Mammary epithelial cell (primary cell): Measurements from ENCODE around the gene CBLL1.

Experiments used
- CTCF ChIP-seq, 2 donors: IDR thresholded peaks in 1 of 2; conservative IDR thresholded peaks in 1 of 2; 2 replicates each; pipeline ENCODE4 v1.5.1; 2011 to 2012; ENCODE audit warnings: inconsistent platforms in 2 of 2, low read length in 2 of 2, mild to moderate bottlenecking in 2 of 2, control low read depth in 1 of 2, low read depth in 1 of 2; ENCODE audit not compliant: insufficient read depth in 1 of 2; ENCODE audit errors: extremely low read depth in 1 of 2
- EZH2 ChIP-seq: IDR thresholded peaks from 2 replicates; pipeline ENCODE4 v1.6.1; 2012; ENCODE audit warnings: low read length, inconsistent platforms, borderline replicate concordance

DNA sequence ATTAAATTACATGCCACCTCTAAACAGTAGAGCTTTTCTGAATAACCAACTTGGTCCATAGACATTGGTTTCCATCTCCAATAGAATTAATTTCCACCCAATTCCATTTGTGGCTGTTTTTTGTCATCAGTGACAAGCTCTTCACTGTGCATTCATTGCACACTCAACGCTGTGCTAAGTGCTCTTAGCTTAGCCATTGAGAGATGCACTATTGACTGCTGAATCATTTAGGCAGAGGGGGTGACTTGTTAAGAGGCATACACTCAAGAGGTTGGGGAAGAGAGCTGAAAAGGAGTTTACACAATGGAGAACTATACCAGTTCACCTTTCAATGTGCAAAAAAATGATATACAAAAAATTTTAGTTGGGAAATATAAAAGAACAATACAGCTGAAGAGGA is 31.9 kb upstream of the CBLL1 start:
- no peak for TF ChIP-seq CTCF (conservative IDR thresholded peaks at IDR 0.05 in 1 of 2, IDR thresholded peaks at IDR 0.05 in 1 of 2; ENCODE audit: extremely low read depth in 1 of 2, insufficient read depth in 1 of 2, low read depth in 1 of 2, low read length in 2 of 2)
- TF ChIP-seq EZH2: no peak
